Measurements from ENCODE around the gene FBXW11. TPM values are rescaled to one million over a fixed set of nuclear protein-coding genes. Genes with fewer than 3 reads are reported as not detected.

Gene FBXW11
- total RNA-seq, 4 donors from 2014 or later, result 41.1 to 49.7 (median 43.0) TPM

- Histone ChIP-seq H3K4me1 (peaks cover 9% of the 10 kb centered on the region), H3K9me3 (no peaks in the 10 kb centered on the region), H3K36me3 (peaks cover 16% of the 10 kb centered on the region), H3K27me3 (no peaks in the 10 kb centered on the region), H3K27ac (no peak overlapping the region), H3K4me3 (no peak overlapping the region)
- WGBS, result 74% methylated on average over 4 of the region's 4 CpGs
- no peak for TF ChIP-seq POLR2A (IDR thresholded peaks at IDR 0.05)
- TF ChIP-seq POLR2AphosphoS5 (IDR thresholded peaks at IDR 0.05), result no peak
- TF ChIP-seq CTCF (IDR thresholded peaks at IDR 0.05), result no peak
- TF ChIP-seq EP300 (IDR thresholded peaks at IDR 0.05), result no peak
- DNase-seq (ENCODE audit: low spot score in 2 of 2), result no peak
These were observed 143.8 kb downstream of the FBXW11 start for GRCh38 chr5:171862624-171863023.

- Histone ChIP-seq H3K27ac (no peak overlapping the region), H3K4me3 (no peak overlapping the region), H3K4me1 (peaks cover 9% of the 10 kb centered on the region), H3K36me3 (peaks cover 11% of the 10 kb centered on the region), H3K9me3 (no peaks in the 10 kb centered on the region), H3K27me3 (no peaks in the 10 kb centered on the region)
- whole genome bisulfite sequencing, result 54% methylated on average over 3 of the region's 3 CpGs
- TF ChIP-seq POLR2AphosphoS5 (IDR thresholded peaks at IDR 0.05) (no peak), CTCF (IDR thresholded peaks at IDR 0.05) (no peak), EP300 (IDR thresholded peaks at IDR 0.05) (no peak), POLR2A (IDR thresholded peaks at IDR 0.05) (no peak)
- no peak for DNase-seq (ENCODE audit: low spot score in 2 of 2)
These were observed 145.1 kb downstream of the FBXW11 start for GRCh38 chr5:171861381-171861780.

GRCh38 chr5:171858303-171858702, 148.1 kb downstream of the FBXW11 start:
- Histone ChIP-seq H3K9me3 (no peaks in the 10 kb centered on the region), H3K4me1 (peaks cover 3% of the 10 kb centered on the region), H3K27me3 (no peaks in the 10 kb centered on the region), H3K4me3 (no peak overlapping the region), H3K27ac (no peak overlapping the region), H3K36me3 (peaks cover 4% of the 10 kb centered on the region)
- 96% methylated on average over 7 of the region's 7 CpGs for WGBS
- TF ChIP-seq POLR2A (IDR thresholded peaks at IDR 0.05) (no peak), EP300 (IDR thresholded peaks at IDR 0.05) (no peak), POLR2AphosphoS5 (IDR thresholded peaks at IDR 0.05) (no peak), CTCF (IDR thresholded peaks at IDR 0.05) (no peak)
- no peak for DNase-seq (ENCODE audit: low spot score in 2 of 2)

GRCh38 chr5:171857489-171857876, 149.0 kb downstream of the FBXW11 start:
- 77% methylated on average over 12 of the region's 12 CpGs for WGBS
- Histone ChIP-seq H3K27ac (no peak overlapping the region), H3K4me1 (no peaks in the 10 kb centered on the region), H3K4me3 (no peak overlapping the region), H3K36me3 (peaks cover under 1% of the 10 kb centered on the region), H3K27me3 (no peaks in the 10 kb centered on the region), H3K9me3 (no peaks in the 10 kb centered on the region)
- TF ChIP-seq POLR2A (IDR thresholded peaks at IDR 0.05) (no peak), EP300 (IDR thresholded peaks at IDR 0.05) (no peak), POLR2AphosphoS5 (IDR thresholded peaks at IDR 0.05) (no peak), CTCF (IDR thresholded peaks at IDR 0.05) (no peak)
- DNase-seq (ENCODE audit: low spot score in 2 of 2), result no peak

- Histone ChIP-seq H3K9me3 (no peaks in the 10 kb centered on the region), H3K27ac (no peak overlapping the region), H3K4me1 (no peaks in the 10 kb centered on the region), H3K36me3 (no peaks in the 10 kb centered on the region), H3K27me3 (no peaks in the 10 kb centered on the region), H3K4me3 (no peak overlapping the region)
- no peak for DNase-seq (ENCODE audit: low spot score in 2 of 2)
- 82% methylated on average over 17 of the region's 17 CpGs for WGBS
- TF ChIP-seq POLR2A (IDR thresholded peaks at IDR 0.05), result no peak
- no peak for TF ChIP-seq EP300 (IDR thresholded peaks at IDR 0.05)
- no peak for TF ChIP-seq POLR2AphosphoS5 (IDR thresholded peaks at IDR 0.05)
- no peak for TF ChIP-seq CTCF (IDR thresholded peaks at IDR 0.05)
These were observed 150.4 kb downstream of the FBXW11 start for GRCh38 chr5:171855798-171856763.

All from suprapubic skin (tissue), 4 donors.